Thyroid gland (tissue), 4 donors: ENCODE data around the gene IWS1.

Experiments used
- CTCF ChIP-seq, 6 experiments: fragments of 200-600 bp in 3 of 6; fragments of 450-650 bp in 3 of 6; sonication (generic) in 3 of 6; IDR thresholded peaks; one replicate each; pipeline ENCODE4 v1.5.1; 2016 to 2019; ENCODE audit warnings: antibody characterized with exemption in 6 of 6, mild to moderate bottlenecking in 2 of 6, inconsistent platforms in 1 of 6, moderate library complexity in 1 of 6
- POLR2A ChIP-seq, 2 donors: fragments of 450-650 bp; IDR thresholded peaks; one replicate each; pipeline ENCODE4 v1.6.1; 2017; ENCODE audit warnings: antibody characterized with exemption in 2 of 2, mild to moderate bottlenecking in 2 of 2, moderate library complexity in 1 of 2

GRCh38 chr2:127552336-127552735, 26.0 kb upstream of the IWS1 start:
- TF ChIP-seq CTCF (IDR thresholded peaks at IDR 0.05) (no peak), POLR2A (IDR thresholded peaks at IDR 0.05) (no peak)
